Right lobe of liver (tissue), 4 donors: ENCODE data around the gene HDAC1.

Experiments
- CTCF ChIP-seq, 4 donors: fragments of 200-600 bp in 3 of 4; fragments of 450-650 bp in 1 of 4; IDR thresholded peaks; one replicate each; pipeline versions ENCODE4 v1.5.1 to v1.8.0; 2016 to 2022; ENCODE audit warnings: antibody characterized with exemption in 4 of 4, mild to moderate bottlenecking in 2 of 4
- POLR2A ChIP-seq: fragments of 450-650 bp; IDR thresholded peaks from one replicate; pipeline ENCODE4 v1.6.1; 2017; ENCODE audit warnings: antibody characterized with exemption, mild to moderate bottlenecking
- donor health status: DM: no; HTN: no; CAD: no.
- donor health status: DM: no; HTN: no; CAD: no.
- donor health status: DM: no; HTN: yes; CAD: no.

GRCh38 chr1:32330558-32331151, 38.8 kb downstream of the HDAC1 start:
- TF ChIP-seq CTCF (IDR thresholded peaks at IDR 0.05) (no peak), POLR2A (no peak)
